ENCODE data around the gene EPB41L3.

Gene EPB41L3

GRCh38 chr18:5449858-5450509 is 93.8 kb downstream of the EPB41L3 start:
- DNase-seq, result no peak

DNA sequence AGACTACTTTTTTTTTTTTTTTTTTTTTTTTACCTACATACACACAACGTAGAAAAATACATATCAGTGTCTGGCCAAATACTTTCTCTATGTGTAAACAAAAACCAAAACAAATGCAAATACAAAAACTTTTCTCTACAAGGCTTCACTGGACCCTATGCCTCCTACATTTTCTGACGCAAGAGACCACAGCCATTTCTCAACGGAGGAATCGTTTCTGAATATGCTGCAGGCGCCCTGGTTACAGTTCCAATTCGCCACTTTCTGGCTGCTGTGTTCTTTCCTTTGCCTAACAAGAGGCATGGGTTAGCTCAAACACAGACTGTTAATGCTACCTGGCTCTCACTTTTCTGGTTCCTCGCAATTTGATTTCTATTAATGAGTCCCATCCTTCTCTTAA is 96.4 kb downstream of the EPB41L3 start:
- no peak for DNase-seq

DNA sequence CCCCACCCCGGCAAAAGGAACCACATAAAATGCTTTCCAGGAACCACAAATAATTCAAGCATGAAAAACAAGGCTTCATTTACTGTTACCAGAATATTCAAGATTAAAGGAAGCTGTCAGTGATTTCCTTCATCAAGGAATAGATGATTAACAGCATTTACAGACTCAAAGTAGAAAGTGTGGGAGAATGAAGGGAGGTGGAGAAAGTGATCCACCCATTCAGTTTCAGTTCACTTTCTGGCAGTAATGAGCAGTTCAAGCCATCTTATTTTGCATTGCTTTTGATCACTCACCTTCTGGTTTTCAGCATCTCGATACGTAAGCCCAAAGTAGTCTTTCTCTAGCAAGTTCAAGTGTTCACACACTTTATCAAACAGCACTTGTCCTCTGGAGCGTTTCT is 99.0 kb downstream of the EPB41L3 start:
- no peak for DNase-seq

- DNase-seq, result no peak
These were observed 99.5 kb downstream of the EPB41L3 start for GRCh38 chr18:5444269-5444668.

- no peak for DNase-seq
These were observed 103.7 kb downstream of the EPB41L3 start for GRCh38 chr18:5439986-5440696.

GRCh38 chr18:5434425-5434824 is 109.4 kb downstream of the EPB41L3 start:
- no peak for DNase-seq

- no peak for DNase-seq
These were observed 111.8 kb downstream of the EPB41L3 start for GRCh38 chr18:5431836-5432575.

DNA sequence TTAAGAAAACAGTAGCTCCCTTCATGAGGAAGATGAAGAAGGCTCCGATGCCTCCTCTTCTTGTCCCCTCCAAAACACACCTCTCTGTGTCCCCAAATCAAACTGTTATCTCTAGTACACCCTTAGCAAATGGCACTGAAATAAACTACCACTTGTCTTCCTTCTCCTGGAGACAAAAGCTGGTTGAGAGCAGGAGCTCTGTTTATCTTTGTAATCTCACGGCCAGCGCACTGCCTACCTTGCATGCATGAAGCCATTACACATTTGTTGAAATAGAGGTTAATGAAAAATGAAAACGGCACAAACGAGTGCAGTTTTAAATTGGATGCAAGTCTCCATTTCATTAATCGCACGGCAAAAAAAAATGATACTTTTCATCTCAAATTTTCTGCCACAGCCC is 113.7 kb downstream of the EPB41L3 start:
- DNase-seq, result no peak

DNA sequence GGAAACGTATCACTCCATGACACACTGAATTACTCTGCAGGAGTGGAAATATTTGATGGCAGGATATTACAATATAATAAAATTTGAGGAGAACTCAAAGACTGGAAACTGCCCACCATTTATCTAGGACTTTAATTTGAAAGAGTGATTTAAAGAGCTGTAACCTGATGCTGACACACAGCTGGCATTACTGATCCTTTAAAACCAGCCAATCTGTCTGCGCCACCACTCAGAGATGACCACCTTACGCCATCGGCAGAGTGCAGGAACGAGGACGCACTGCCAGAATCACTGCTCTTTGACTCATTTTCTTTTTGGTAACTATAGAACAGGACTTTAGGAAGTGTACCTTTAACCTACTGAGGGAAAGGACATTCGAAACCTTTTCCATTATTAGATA is 114.1 kb downstream of the EPB41L3 start:
- no peak for DNase-seq

GRCh38 chr18:5425721-5426120 is 118.1 kb downstream of the EPB41L3 start:
- DNase-seq, result no peak

- peak in 1 of 2 experiments; percentile 51 for DNase-seq
These were observed 118.7 kb downstream of the EPB41L3 start for GRCh38 chr18:5424903-5425664.

DNA sequence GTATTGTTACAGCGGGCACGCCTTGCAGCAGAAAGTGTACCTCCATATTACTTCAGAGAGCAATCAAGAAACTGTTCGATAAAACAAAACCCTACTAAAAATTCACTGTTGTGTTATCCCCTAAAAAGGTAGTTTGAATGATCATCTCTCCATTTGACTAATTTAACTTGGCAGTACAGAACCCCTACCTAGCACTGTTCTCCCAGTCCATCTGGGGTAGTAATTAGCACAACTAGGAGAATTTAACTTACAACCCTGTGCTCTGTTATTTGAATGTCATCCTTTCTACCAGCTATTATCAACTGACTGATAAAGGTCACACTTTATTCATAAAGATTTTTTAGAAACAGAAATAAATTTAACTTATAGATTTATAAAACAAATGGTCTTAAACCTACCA is 121.2 kb downstream of the EPB41L3 start:
- no peak for DNase-seq

DNA sequence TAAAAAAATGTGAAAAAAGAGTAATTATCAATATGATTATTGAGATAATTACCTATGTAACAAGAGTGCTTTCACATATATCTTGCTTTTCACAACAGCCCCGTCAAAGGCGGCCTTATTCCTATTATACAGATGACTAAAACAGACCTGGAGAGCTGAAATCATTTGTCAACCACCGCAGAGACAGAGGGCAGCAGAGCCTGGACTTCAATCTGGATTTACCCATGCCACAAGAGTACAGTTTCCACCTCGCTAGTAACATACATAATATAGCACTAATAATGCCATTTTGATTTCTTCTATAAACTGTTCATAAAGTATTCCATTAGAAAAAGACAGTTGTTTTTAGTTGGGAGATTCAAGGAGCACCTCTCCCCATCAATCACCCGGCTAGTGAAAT is 121.8 kb downstream of the EPB41L3 start:
- DNase-seq, result no peak

DNA sequence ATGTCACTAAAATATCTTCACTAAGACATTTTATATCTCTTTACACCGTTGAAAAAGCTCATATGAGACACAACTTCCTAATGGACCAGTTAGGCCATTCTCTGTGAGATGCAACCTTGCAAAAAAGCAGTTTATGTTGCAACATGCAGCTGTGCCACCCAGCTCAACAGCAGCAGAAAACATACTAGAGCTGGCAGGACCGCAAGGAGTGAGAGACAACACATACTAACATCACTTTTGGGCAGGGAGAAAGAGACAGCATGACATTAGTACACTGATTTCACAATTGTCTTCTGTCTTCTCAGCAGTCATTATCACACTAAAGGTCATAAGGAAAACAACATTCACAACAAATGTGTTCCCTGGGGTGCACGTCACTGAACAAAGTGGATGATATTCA is 122.9 kb downstream of the EPB41L3 start:
- DNase-seq, result no peak

GRCh38 chr18:5419601-5420000 is 124.2 kb downstream of the EPB41L3 start:
- DNase-seq, result no peak

DNA sequence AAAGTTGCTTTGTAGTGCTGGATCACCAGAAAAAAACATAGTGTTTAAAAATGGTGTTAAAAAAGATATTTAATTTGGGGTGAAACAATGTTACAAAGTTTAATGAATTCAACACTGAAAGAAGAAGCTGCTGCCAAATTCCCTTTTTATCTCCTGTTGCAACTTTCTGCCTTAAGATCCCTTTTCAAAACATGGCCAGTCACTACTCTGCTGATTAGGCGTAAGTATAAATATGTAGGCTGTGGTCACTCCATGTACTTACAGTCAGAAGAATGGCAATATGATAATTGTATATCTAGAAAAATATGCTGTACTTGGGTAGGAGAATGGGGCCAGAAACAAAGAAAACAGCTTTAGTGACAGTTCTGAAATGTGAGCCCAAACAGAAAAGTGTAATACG is 124.8 kb downstream of the EPB41L3 start:
- DNase-seq, result no peak

- DNase-seq, result peak in 1 of 2 experiments; percentile 30
These were observed 126.5 kb downstream of the EPB41L3 start for GRCh38 chr18:5417342-5417741.

DNA sequence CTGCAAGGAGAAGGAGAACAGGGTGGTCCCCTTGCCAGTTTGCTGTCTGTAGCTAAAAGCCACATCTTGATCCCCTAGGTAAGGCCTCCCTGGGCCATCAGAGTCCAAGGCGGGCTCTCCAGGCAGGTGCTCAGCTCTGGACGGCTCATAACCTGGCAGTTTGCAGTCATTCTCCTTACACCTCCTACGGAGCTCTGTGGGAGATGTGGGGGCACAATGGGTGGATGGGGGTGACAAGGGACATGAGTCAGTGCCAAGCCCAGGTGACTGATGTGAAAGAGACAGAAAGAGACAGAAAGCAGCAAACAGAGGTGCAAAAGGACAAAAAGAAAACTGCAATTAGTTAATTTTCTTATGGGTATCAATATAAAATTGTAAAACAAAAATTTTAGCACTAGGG is 127.7 kb downstream of the EPB41L3 start:
- no peak for DNase-seq

DNA sequence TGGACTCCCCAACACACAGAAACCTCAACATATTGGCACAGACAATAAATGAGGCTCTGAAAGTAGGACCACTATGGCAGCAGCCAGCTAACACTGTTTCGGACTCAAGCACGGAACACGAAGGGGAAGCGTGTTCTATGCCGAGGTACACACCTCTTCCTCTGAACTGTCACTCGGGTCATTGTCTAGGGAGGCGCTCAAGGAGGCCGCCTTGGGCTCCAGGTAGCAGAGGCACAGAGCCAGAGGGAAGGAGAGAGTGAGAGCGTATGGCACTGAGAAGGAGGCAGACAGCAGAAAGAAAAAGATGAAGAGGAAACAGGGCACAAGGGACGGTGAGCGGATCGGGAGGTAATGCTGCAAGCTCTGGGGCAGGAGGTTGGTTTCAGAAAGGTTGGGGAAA is 128.1 kb downstream of the EPB41L3 start:
- no peak for DNase-seq

DNA sequence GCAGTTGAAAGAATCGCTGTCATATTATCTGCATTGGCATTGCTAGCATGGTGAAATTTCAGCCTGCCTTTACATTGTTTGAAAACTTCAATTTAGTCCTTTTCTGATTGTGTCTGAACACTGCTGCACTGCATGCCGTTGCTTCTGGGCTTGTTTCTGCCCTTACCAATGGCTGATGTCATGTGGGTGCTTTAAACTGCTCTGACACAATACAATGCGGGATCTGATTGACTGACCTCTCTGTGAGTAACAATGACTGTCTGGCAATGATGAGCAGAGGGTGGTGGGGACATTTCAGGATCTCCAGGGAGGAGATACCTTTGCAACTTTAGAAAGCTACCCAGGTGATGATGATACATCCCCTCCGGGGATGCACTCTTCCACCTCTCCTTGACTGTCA is 128.8 kb downstream of the EPB41L3 start:
- DNase-seq, result no peak

- no peak for DNase-seq
These were observed 129.3 kb downstream of the EPB41L3 start for GRCh38 chr18:5414546-5414945.

GRCh38 chr18:5413447-5413846 is 130.3 kb downstream of the EPB41L3 start:
- DNase-seq, result no peak

GRCh38 chr18:5410582-5410981 is 133.2 kb downstream of the EPB41L3 start:
- DNase-seq, result no peak

All from NCI-H526 (cell line).